NCI-H2081 treated with DMSO at 0.1 percent for 48 hours (cell line): ENCODE measurements around the gene STPG4.

Experiments used
- DNase-seq: peaks from one replicate; lab custom pipeline; 2025; lab: John Stamatoyannopoulos, UW

The STPG4 gene

DNA sequence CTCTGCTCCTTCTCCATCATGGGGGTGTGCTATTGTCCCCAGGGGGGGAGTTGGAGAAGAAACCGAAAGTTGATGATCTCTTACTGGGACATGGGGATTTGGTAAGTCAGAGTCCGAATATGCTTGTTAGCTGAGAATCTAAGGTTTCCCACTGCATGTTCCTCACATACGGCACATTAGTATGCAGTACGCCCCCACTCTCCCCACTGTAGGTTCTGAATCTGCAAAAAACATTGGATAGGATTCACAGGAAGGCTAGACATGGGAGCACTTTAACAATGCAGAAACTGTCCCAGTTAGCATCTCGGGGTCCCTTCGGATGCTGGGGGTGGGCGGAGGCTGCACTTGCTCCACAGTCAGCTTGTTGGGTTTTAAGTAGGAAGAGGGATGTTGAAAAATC is 102.3 kb downstream of the STPG4 start:
- DNase-seq, result no peak

DNA sequence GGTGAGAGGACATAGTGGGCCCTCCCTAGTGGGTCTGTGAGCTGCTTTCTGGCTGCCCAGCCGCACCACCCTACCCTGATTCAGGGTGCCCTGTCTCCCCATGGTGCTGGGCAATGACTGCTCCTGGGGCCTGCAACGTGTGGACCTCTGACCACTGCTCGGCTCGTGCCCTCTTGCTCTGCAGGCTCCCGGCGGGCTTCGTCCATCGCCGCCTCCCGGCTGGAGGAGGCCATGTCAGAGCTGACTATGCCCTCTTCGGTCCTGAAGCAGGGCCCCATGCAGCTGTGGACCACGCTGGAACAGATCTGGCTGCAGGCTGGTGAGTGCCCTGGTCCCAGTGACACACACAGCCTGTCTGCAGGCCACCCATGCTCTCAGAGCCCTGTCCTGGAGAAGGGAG is 103.5 kb downstream of the STPG4 start:
- DNase-seq, result no peak

DNA sequence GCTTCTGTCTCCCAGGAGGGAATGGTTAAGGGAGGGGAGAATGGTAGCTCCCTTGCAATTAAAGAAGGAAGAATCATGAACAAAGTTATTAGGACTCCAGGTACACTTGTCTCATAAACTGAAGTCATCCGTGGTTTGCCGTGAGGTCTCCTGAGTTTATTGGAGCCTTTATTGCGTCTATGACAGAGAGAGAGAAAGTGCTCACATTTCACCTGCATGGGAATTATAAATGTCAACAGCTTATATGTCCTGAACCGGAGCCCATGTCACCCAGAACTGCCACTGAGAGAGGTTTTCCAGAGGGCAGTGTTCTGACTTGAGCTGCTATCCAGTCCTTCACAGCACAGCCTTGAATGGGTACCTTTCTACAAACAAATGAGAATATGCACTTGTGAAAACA is 104.3 kb downstream of the STPG4 start:
- DNase-seq, result no peak

DNA sequence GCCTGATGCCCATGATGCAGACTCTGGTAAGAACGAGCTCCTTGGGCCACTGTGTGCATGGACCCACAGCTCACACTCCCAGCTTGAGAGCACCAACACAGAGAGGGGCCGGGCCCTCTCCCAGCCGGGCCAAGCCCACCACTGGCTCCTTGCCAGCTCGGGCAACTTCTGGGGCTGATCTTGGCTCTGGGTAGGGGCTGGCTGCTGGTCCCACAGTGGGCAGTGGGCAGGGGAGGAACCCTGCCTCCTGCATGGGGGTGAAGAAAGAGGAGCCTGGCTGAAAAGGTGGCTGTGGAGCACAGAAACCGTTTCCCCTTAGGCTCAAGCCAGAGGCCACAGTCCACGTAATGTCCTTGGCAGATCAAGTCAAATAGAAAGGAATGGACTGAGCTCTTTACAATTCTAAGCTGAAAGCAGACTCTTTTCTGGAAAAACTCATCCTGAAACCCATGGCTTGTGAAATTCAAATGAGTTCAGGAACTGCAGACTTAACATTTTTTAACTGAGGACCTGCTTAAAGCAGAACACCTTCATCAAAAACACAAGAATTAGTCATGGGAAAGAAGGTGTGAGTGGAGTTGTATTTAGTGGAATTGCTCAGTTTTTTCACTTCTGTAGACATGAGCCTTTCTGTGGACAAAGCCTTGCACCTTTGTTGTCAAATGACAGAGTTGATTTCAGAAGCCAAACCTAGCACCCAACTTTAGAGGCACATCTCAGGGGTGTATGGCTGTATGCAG is 104.9 kb downstream of the STPG4 start:
- no peak for DNase-seq

GRCh38 chr2:47049502-47049901 is 105.6 kb downstream of the STPG4 start:
- DNase-seq, result no peak

DNA sequence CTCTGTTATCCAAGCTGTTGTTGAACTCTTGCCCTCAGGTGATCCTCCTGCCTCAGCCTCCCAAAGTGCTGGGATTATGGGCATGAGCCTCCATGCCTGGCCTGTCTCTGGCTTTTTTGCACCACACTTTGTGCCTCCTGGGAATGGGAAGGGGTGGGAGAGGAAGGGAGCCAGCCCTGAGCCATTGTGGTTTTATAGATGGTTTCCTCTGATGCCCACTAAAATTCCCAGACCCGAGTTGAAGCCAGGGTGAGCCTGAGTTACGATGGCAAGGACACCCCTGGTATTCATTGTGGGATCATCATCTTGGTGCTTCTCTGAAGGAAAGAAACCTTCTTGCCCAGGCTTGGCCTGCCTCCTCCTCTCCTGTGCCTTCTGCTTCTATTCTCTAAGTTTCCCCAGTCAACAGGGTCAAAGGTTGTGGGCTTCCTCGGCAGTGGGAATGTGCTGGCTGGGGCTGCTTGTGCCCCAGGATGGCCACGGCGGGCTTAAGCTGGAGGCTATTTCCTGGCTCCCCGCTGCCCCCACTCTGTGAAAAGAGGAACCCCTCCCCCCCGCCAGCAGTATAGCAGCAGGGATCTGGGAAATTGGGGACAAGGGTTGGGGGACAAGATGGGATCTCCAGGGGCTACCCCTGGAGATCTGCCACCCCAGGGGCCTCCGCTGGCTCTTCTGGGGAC is 106.2 kb downstream of the STPG4 start:
- DNase-seq, result no peak

DNA sequence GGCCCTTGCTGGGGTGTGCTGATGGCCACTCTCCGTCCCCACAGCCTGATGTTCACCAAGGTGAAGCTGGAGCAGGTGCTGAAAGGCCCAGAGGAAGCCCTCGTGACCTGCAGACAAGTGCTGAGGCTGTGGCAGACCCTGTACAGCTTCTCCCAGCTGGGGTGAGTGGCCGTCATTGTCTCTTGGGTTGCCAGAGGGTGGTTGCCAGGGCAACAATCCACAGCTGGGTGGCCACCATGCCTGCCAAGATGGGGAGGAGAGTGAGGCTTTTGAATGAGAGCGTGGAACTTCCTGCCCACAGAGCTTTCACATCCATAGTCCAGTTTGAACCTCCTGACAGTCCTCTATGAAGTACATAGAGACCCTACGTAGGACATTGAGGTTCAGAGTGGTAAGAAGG is 108.8 kb downstream of the STPG4 start:
- DNase-seq, result no peak

DNA sequence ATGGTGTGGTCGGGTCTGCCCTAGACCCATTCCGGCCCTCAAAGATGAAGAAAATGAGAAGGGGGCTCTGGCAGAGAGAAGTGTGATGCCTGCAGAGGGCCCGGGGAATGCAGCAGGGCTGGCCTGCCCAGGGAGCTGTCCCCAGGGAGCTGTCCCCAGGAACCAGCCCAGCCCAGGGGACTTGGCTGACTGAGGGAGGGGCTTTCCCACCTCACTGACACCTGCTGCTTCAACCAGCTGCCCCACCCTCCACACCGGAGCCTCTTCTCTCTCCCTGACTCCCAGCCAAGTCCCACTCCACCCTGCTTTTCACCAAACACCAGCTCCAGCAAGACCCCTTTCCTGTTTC is 111.2 kb downstream of the STPG4 start:
- no peak for DNase-seq

GRCh38 chr2:47043142-47043890 is 111.8 kb downstream of the STPG4 start:
- no peak for DNase-seq

- DNase-seq, result no peak
Observed at GRCh38 chr2:47041891-47042684, 113.0 kb downstream of the STPG4 start.

DNA sequence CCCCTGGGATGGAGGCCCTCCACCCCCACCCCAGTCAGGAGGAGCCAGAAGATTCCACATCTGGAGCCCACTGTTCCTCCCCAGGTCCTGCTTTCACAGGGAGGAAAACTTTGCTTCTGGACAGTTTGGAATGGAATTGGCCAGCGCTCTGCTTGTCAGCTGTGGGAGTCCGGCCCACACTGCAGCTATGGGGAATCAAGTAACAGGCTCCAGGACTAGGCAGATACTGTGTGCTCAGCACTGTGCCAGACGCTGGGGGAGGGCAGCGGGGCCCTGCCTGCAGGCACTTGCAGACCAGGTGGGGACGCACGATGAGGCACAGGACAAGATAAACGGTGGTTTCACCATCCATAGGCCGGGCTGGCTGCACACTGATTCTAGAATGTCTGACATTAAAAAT is 114.0 kb downstream of the STPG4 start:
- no peak for DNase-seq

DNA sequence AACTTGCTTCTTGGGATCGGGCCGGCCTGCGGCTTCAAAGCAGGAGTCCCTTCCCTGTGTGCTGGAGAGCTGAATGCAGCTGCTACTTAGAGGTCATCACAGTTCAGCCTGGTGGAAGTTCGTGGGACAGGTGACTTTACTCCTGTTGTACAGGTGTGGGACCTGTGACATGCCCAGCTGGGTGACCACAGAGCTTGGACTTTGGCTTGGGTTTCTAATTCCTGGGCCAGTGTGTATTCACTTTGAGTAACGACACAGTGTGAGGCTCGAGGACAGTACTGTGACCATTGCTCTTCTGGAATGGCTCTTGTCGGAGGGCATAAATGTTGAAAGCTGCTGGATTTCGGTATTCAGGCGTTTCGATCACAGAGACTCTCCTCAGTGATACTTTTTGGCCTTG is 114.5 kb downstream of the STPG4 start:
- no peak for DNase-seq

GRCh38 chr2:47039913-47040562 is 115.1 kb downstream of the STPG4 start:
- DNase-seq, result no peak

- DNase-seq, result no peak
Observed at GRCh38 chr2:47039489-47039870, 115.6 kb downstream of the STPG4 start.

- DNase-seq, result no peak
Observed at GRCh38 chr2:47038656-47039488, 116.2 kb downstream of the STPG4 start.

DNA sequence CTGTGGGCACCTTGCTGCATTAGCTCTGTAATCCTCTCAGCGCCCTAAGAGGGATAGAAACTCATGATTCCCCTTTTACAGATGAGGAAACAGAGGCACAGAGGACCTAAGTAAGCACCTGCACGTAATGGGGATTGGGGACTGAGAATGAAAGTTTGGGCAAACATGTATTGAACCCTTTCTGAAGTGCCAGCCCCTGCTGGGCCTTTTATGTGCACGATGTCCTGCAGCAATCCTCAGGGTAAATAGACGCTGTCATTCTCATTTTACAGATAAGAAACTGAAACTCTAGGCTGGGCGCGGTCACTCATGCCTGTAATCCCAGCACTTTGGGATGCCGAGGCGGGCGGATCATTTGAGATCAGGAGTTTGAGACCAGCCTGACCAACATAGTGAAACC is 117.4 kb downstream of the STPG4 start:
- no peak for DNase-seq
